ENCODE measurements around the gene MBD3L5.

- TF ChIP-seq CTCF (IDR thresholded peaks at IDR 0.05; ENCODE audit: insufficient read depth, low read depth, low read length) (no peak), EZH2 (IDR thresholded peaks at IDR 0.05; ENCODE audit: insufficient read depth, low read length) (no peak)
Measured at GRCh38 chr19:7072541-7072940, 42.2 kb downstream of the MBD3L5 start.
